Activated CD8-positive, alpha-beta memory T cell treated with anti-CD3 and anti-CD28 coated beads for 4 hours (primary cell): Measurements from ENCODE around the gene TP53I13.
A peak's percentile ranks its signal among the peaks of the same experiment; 100 is the strongest.

Source experiments
- DNase-seq, 2 donors: peaks; one replicate each; pipeline ENCODE4 v3.0.0-alpha.2; 2020; ENCODE audit warnings: low read depth in 2 of 2

Gene TP53I13

DNA sequence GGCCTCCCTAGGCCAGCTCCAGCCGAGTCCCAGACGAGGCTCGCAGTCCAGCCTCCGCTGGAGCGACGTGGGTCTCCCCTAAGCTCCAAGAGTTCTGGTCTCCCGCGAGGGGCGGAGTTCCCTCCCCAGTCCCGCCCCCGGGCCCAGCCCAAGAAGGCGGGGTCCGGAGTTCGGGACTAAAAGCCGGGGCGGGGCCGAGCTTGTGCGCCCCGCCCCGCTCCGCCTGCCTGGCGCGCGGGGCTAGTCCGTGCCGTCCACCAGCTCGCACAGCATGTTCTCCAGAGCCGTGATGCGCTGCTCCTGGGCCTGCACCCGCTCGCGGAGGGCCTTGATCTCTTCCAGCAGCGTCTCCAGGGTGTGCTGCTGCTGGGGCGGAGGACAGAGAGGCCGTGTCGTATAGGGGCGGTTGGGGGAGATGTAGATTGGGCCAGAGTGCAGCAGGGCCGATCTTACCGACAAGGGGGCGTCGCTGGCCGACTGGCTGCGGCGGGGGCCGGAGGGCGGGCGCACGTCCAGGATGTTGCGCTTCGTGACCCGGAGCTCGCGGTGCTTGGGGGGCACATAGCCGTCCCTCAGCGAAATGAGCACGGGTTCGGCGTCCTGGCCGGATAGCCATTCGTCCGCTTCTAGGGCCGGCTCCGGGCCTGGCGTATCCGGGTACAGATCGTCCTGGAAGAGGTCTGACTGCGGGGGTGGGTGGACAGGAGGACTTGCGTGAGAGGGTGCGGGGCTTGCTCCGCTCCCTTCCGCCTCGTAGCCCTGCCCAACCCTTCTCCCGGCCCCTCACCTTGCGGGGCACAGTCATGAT lies 47.2 kb downstream of the TP53I13 start:
- peak; percentile 67 to 73 for DNase-seq

DNA sequence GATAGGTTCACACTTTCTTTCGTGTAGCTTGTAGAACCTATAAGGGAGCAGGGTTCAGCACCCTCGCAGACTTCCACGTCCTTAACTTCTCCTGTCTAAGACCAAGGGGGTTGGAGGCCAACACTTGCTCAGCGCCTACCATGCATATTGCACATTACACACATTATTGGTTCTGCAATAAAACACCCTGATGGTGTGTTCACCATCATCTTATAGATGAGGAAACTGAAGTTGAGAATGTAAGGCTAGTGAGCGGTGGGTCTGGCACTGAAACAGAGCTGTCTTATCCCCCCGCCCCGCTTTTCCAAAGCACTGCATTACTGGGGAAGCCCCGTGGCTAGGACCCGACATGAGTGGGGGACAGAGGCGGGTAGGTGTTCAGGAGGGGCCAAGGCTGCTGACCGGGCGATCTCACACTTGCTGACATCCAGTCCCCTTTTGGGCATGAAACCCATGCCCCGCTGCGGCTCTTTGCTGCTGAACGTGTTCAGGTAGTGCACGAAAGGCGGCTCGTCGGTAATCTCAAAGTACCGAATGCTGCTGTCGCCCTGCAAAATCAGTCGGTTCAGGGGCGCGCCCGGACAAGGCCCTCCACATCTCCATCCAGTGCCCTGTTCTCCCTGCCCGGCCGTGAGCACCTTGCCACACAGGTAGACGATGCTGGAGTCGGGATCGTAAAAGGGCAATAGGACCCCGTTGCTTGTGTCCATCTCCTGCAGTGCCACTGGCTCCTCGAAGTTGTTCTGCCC lies 48.0 kb downstream of the TP53I13 start:
- no peak for DNase-seq

DNA sequence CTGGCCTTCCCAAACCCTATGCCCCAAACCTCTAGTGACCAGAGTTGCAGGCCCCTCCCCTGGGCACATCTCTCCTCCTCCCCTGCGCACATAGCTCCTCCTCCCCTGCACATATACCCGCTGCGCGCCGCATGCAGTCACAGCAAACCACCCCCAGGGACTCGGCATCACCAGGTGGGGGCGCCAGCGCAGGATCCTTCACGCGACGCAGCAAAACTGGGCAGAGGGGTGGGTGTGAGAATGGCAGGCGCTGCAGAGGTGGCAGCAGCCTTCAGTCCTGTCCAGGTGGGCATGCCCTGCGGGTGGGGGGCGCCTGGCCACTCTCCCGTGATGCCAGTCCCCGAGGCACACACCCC lies 48.6 kb downstream of the TP53I13 start:
- DNase-seq = peak; percentile 72 to 80

DNA sequence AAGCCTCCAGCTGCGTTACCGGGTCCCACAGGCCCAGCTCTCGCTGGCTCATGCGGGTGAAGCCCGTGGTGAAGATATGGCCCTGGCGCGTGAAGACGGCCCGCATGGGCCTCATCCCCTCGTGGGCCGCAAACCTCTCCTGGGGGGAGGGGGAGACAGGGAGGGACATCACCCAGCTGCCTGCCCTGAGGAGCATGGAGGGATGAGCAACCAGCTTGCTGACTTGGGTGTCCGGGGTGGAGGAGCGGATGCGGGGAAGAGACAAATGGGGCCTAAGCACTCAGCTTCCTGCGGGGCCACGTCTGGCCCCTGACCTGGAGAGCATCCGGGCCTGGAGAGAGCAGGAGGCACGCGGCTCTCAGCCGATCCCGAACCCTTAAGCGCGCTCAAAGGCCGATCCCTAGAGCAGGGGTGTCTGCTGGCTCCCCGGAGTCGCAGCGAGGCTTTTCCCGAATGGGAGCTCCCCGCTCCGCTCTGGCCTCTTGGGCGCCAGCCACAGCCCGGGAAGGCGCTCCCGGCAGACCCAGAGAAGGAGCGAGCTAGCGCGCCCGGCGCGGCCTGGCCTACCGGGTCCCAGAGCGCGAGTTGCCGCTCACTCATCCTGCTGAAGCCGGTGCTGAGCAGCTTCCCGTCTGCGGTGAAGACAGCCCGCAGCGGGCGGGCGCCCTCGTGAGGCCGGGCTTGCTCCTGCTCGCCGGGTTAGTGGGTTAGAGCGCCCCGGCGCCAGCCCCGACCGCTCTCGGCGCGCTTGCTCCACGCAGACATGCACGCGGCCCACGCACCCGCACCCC lies 49.2 kb downstream of the TP53I13 start:
- DNase-seq = peak; percentile 76 to 79

DNA sequence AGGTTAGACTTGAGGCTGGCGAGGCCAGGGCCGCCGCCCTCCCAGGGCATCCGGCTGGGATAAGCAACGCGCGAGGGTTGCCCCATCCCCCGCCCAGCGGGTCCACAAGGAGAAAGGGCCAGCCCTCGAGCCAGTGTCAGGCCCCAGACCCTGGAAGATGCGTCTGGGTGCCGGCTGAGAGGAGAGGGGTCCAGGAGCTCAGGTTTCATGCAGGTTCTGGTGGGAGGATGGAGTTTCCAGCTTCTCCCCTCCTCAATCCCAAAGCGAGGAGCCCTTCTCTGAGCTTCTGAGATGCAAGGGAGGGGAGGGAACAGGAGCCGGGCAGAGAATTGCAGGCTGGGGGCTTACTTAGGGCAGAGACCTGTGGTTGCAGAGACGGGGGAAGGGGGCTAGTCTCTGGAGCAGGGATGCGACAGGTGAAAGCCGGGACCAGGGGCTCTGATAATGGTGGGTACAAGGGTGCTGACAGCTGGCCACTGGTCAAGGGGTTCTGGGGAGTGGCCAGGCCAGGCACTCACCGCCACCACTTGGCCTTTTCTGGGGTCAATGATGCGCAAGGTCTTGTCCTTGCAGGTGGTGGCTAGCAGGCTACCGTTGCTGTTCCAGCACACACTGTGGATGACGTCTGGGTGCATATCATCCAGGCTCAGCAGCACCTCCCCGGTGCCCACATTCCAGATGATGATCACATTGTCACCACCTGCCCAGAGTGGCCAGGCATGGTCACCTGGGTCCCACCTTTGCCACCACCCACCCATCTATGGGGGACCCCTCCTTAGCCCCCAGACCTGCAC lies 50.0 kb downstream of the TP53I13 start:
- no peak for DNase-seq

DNA sequence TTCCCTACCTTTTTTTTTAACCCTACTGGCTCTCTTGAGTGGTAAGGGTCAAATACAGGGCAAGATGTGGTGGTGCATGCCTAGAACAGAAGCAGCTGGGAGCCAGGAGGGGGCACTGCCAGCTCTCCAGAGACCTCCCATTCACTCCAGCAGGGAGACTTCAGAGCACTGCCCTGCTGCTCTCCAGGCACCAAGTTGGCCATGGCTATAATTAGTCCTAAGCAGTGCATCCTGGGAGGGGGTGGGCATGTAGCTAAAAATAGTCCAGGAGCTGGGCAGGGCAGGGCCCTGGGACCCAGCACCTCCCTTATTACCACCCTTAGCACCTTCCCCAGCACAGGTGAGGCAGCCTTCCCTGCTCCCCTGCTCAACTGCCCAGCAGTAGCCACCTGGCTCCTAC lies 50.8 kb downstream of the TP53I13 start:
- no peak for DNase-seq

DNA sequence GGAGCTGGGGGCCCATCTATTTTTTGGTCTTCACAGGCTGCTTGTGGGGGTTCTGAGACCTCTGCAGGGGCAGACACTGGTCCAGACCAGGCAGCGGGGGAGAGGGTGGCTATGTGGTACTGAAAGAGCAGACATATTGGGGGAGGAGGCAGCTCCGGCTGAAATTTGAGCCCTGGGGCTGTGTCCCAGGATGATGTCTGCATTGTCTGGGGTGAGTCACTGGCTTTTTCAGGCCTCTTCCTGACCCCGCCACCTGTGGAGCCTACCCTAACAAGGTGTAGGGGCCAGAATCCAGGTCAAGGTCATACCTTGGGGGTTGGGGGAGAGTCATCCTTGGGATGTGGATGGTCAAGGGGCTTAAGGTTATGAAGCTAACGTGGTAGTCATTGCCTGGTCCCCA lies 51.8 kb downstream of the TP53I13 start:
- DNase-seq = no peak

DNA sequence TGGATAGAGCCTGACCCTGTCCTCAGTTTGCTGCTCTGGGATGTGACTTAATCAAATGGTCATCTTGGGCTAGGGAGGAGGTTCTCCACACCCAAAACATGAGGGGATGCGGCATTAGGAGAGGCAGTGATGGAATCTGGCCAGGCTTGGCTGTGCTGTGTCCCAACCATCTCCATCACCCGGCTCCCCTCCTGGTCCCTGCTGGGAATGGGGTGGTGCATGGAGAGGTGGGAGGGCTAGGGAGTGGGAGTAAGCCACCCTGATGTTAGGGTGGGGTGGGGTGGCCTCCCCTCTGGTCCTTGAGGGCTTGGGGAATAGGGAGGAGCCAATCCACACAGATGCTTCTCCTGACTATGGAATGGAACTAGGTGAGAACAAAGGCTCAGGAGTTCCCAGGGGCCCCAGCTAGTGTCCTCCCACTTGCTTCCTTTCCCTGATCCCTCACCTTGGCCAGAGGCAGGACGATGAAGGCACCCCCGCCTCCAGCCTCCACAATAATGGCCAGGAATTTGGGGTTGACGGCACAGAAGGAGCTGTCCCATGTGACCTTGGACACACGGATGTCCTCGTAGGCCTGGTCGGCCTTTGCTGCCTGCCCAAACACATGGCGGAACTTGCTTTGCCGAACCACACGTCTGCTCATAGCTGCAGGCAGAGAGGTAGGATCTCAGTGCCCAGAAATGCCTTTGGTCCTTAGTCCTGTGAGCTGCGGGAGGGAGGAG lies 52.4 kb downstream of the TP53I13 start:
- no peak for DNase-seq

DNA sequence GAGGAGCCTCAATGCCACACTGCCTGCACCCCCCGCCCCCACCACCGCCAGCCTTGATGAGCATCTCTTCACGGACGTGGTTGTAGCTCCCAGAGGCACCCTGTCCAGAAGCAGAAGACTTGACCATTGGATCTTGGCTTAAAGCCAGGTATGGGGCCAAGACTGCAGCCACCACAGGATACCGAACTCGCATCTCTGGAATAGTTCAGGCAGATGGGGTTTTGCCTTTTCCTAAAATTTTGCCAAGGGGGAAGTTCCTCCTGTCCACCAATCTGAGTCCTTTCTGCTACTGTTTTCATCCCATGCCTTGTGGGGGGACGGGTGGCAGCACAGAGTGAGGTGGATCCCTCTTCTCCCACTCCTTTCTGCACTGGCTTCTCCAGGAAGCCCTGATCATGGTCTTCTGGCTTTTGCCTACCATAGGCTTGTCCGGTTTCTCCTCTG lies 53.3 kb downstream of the TP53I13 start:
- DNase-seq = no peak
